HCT116 (cell line): ENCODE measurements around the gene BACH1. TPM values are rescaled to one million over a fixed set of nuclear protein-coding genes. Genes with fewer than 3 reads are reported as not detected.

Experiments
- ATAC-seq: fragments of 200-7000 bp; cut with Tn5 transposase; 2 replicates; pipeline ENCODE4 v1.9.1; 2020; ENCODE audit warnings: mild to moderate bottlenecking, moderate library complexity
- BruUV-seq: library from RNA; stranded (reverse); fragments of 400-500 nt; replicated peaks from 2 replicates; lab custom pipeline; 2021; lab: Mats Ljungman, UMichigan
- CTCF ChIA-PET: fragments of 300-600 bp; sonication (Branson Sonifier 250); formaldehyde crosslinking; loops from one replicate; lab custom pipeline; 2021; ENCODE audit warnings: antibody characterized with exemption; lab: Charles Lee
- POLR2A ChIA-PET: fragments of 300-600, 350-600 bp; sonication (Branson Sonifier 250); formaldehyde crosslinking; loops from one replicate; lab custom pipeline; 2021; ENCODE audit warnings: antibody characterized with exemption; lab: Charles Lee
- RAD21 ChIA-PET, 2 experiments: fragments of 300-600 bp; sonication (Branson Sonifier 250); formaldehyde crosslinking; loops; one replicate each; lab custom pipeline; 2023; ENCODE audit warnings: low total read pairs in 2 of 2; ENCODE audit not compliant: uncharacterized antibody in 2 of 2, unreplicated experiment in 2 of 2, low non-redundant PET in 1 of 2; lab: Charles Lee
- DNase-seq: peaks from one replicate; pipeline ENCODE4 v3.0.0-alpha.2; 2010; ENCODE audit warnings: low read depth, low spot score
- H2AFZ ChIP-seq: fragments of 200-600 bp; shearing (Covaris generic), sonication (generic); 2 replicates; pipeline ENCODE4 v1.6.1; 2017; ENCODE audit warnings: low read depth, mixed run types, mixed read lengths, antibody characterized with exemption, low read length; ENCODE audit not compliant: poor library complexity, severe bottlenecking
- H3K27ac ChIP-seq: 2 replicates; pipeline ENCODE4 v1.5.1; 2012; ENCODE audit warnings: low read depth, low read length
- H3K27me3 ChIP-seq: fragments of 200-600 bp; sonication (generic); 2 replicates; pipeline ENCODE4 v1.6.1; 2016; ENCODE audit warnings: mixed run types, low read length, mixed read lengths; ENCODE audit not compliant: insufficient read depth
- H3K36me3 ChIP-seq, 2 experiments: fragments of 200-500 bp in 1 of 2; fragments of 200-600 bp in 1 of 2; sonication (Bioruptor generic) in 1 of 2; sonication (generic) in 1 of 2; 2 replicates each; pipeline versions ENCODE4 v1.5.1 to v1.6.1; 2014 to 2016; ENCODE audit warnings: low read length in 2 of 2, inconsistent platforms in 1 of 2, mixed read lengths in 1 of 2, mixed run types in 1 of 2; ENCODE audit not compliant: insufficient read depth in 2 of 2, control insufficient read depth in 1 of 2
- H3K4me1 ChIP-seq, 2 experiments: fragments of 200-600 bp in 1 of 2; sonication (generic) in 1 of 2; 2 replicates each; pipeline versions ENCODE4 v1.5.1 to v1.6.1; 2012 to 2017; ENCODE audit warnings: low read length in 2 of 2, inconsistent platforms in 1 of 2, mild to moderate bottlenecking in 1 of 2, mixed read lengths in 1 of 2, mixed run types in 1 of 2, moderate library complexity in 1 of 2; ENCODE audit not compliant: insufficient read depth in 2 of 2, control insufficient read depth in 1 of 2
- H3K4me2 ChIP-seq: fragments of 200-600 bp; sonication (generic); 2 replicates; pipeline ENCODE4 v1.6.1; 2017; ENCODE audit warnings: mixed run types, low read length, mixed read lengths
- H3K4me3 ChIP-seq, 2 experiments: fragments of 200-600 bp in 1 of 2; sonication (generic) in 1 of 2; replicated peaks in 1 of 2; 2 replicates each; pipeline ENCODE4 v1.5.1; 2011 to 2016; ENCODE audit warnings: low read length in 2 of 2, control low read depth in 1 of 2, low read depth in 1 of 2, mild to moderate bottlenecking in 1 of 2, mixed read lengths in 1 of 2, mixed run types in 1 of 2
- H3K79me2 ChIP-seq: fragments of 200-600 bp; sonication (generic); 2 replicates; pipeline ENCODE4 v1.6.1; 2017; ENCODE audit warnings: mild to moderate bottlenecking, mixed run types, low read length, moderate library complexity, mixed read lengths; ENCODE audit not compliant: insufficient read depth
- H3K9ac ChIP-seq: fragments of 200-600 bp; sonication (generic); 2 replicates; pipeline ENCODE4 v1.6.1; 2016; ENCODE audit warnings: low read length, mixed read lengths
- H3K9me2 ChIP-seq: fragments of 200-600 bp; sonication (generic), shearing (Covaris generic); 2 replicates; pipeline ENCODE4 v1.6.1; 2017; ENCODE audit warnings: mixed run types, mild to moderate bottlenecking, moderate library complexity; ENCODE audit not compliant: insufficient read depth
- H3K9me3 ChIP-seq, 2 experiments: fragments of 200-500 bp in 1 of 2; fragments of 200-600 bp in 1 of 2; sonication (Bioruptor generic) in 1 of 2; sonication (generic) in 1 of 2; 2 replicates each; pipeline ENCODE4 v1.6.1; 2014 to 2017; ENCODE audit warnings: low read length in 2 of 2, mixed read lengths in 2 of 2, inconsistent platforms in 1 of 2, low read depth in 1 of 2, mild to moderate bottlenecking in 1 of 2, mixed run types in 1 of 2, moderate library complexity in 1 of 2; ENCODE audit not compliant: control insufficient read depth in 1 of 2, insufficient read depth in 1 of 2
- H4K20me1 ChIP-seq: fragments of 200-600 bp; sonication (generic), shearing (Covaris generic); 2 replicates; pipeline ENCODE4 v1.6.1; 2017; ENCODE audit warnings: mixed run types, mild to moderate bottlenecking, moderate library complexity; ENCODE audit not compliant: insufficient read depth
- CBX3 ChIP-seq: IDR thresholded peaks from 2 replicates; pipeline ENCODE4 v1.6.1; 2012; ENCODE audit warnings: low read depth
- EGR1 ChIP-seq: IDR thresholded peaks from 2 replicates; pipeline ENCODE4 v1.6.1; 2012; ENCODE audit warnings: low read depth
- EZH2 ChIP-seq: fragments of 200-600 bp; sonication (generic); IDR thresholded peaks from 2 replicates; pipeline ENCODE4 v1.6.1; 2017; ENCODE audit warnings: antibody characterized with exemption, mixed run types
- MAX ChIP-seq: IDR thresholded peaks from 2 replicates; pipeline ENCODE4 v1.6.1; 2012
- POLR2AphosphoS5 ChIP-seq: IDR thresholded peaks from 2 replicates; pipeline ENCODE4 v1.6.1; 2011; ENCODE audit warnings: mild to moderate bottlenecking, low read depth, low read length, moderate library complexity
- REST ChIP-seq: IDR thresholded peaks from 2 replicates; pipeline ENCODE4 v1.6.1; 2012; ENCODE audit warnings: low read depth
- SP1 ChIP-seq: IDR thresholded peaks from 2 replicates; pipeline ENCODE4 v1.6.1; 2012; ENCODE audit warnings: low read depth
- TCF7L2 ChIP-seq: IDR thresholded peaks from 2 replicates; pipeline ENCODE4 v1.7.0; 2011; ENCODE audit warnings: borderline replicate concordance, inconsistent platforms; ENCODE audit not compliant: insufficient read depth, insufficient read length; ENCODE audit errors: extremely low read depth
- YY1 ChIP-seq: IDR thresholded peaks from 2 replicates; pipeline ENCODE4 v1.6.1; 2011; ENCODE audit warnings: low read length, low read depth, moderate library complexity, mild to moderate bottlenecking; ENCODE audit not compliant: insufficient replicate concordance; ENCODE audit errors: extremely low read depth
- ZFX ChIP-seq: fragments of 450-650 bp; IDR thresholded peaks from 2 replicates; pipeline ENCODE4 v1.6.1; 2017
- ZNF274 ChIP-seq: fragments of 200-500 bp; sonication (Bioruptor generic); IDR thresholded peaks from 2 replicates; pipeline ENCODE4 v1.6.1; 2014; ENCODE audit warnings: mild to moderate bottlenecking, low read depth, low read length, inconsistent platforms
- intact Hi-C: fragments of 100-400 bp; cut with micrococcal nuclease; formaldehyde crosslinking; loops from 2 replicates; pipeline ENCODE4 v1.10.0; 2022
- total RNA-seq: library from RNA; stranded (reverse); gene quantifications from one replicate; pipeline ENCODE4 v1.2.1, GENCODE V29; 2021; ENCODE audit not compliant: unreplicated experiment
- TF ChIP-seq, protein P1 (sequence below): IDR thresholded peaks from 2 replicates; pipeline ENCODE4 v1.6.1; 2012
- TF ChIP-seq, protein P2 (sequence below): IDR thresholded peaks from 2 replicates; pipeline ENCODE4 v1.6.1; 2011; ENCODE audit warnings: mild to moderate bottlenecking, low read length, moderate library complexity; ENCODE audit not compliant: insufficient replicate concordance; ENCODE audit errors: extremely low read depth

Gene BACH1
- total RNA-seq, 1 experiment from 2014 or later = 28.4 TPM

GRCh38 chr21:29378832-29379231 is 80.1 kb downstream of the BACH1 start:
- DNase-seq = no peak

GRCh38 chr21:29379517-29380054 is 80.9 kb downstream of the BACH1 start:
- ATAC-seq (no peak), DNase-seq (no peak)
- Histone ChIP-seq H3K79me2 (no peaks in the 10 kb centered on the region), H3K9ac (no peak overlapping the region), H3K4me2 (no peak overlapping the region), H3K27ac (no peak overlapping the region), H3K27me3 (no peaks in the 10 kb centered on the region), H3K9me3 (no peaks in the 10 kb centered on the region), H3K4me1 (peaks cover 5 to 11% of the 10 kb centered on the region in 2 experiments; a peak in 2 of 4 replicates), H4K20me1 (no peaks in the 10 kb centered on the region), H3K36me3 (no peaks in the 10 kb centered on the region), H2AFZ (no peak overlapping the region), H3K4me3 (no peak overlapping the region), H3K9me2 (no peaks in the 10 kb centered on the region)
- POLR2A ChIA-PET = no interaction called here
- RAD21 ChIA-PET = no interaction called here
- no TSS peak for BruUV-seq
- CTCF ChIA-PET = interaction anchor here (1.0 to 1.2 kb wide), 2 partner anchors 215 to 289 kb away, joined by 3 read pairs; no protein-coding TSS in a partner anchor
- intact Hi-C loops = loop anchor here (10.0 kb wide), 1 partner anchor 1705 kb away; no protein-coding TSS in a partner anchor
- TF ChIP-seq MAX (no peak), POLR2AphosphoS5 (no peak), SP1 (no peak), EGR1 (no peak), ZFX (no peak), YY1 (no peak), ZNF274 (no peak), CBX3 (no peak), REST (no peak), TCF7L2 (no peak), EZH2 (no peak)
- TF ChIP-seq, protein P1, sequence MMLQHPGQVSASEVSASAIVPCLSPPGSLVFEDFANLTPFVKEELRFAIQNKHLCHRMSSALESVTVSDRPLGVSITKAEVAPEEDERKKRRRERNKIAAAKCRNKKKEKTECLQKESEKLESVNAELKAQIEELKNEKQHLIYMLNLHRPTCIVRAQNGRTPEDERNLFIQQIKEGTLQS = no peak
- TF ChIP-seq, protein P2, sequence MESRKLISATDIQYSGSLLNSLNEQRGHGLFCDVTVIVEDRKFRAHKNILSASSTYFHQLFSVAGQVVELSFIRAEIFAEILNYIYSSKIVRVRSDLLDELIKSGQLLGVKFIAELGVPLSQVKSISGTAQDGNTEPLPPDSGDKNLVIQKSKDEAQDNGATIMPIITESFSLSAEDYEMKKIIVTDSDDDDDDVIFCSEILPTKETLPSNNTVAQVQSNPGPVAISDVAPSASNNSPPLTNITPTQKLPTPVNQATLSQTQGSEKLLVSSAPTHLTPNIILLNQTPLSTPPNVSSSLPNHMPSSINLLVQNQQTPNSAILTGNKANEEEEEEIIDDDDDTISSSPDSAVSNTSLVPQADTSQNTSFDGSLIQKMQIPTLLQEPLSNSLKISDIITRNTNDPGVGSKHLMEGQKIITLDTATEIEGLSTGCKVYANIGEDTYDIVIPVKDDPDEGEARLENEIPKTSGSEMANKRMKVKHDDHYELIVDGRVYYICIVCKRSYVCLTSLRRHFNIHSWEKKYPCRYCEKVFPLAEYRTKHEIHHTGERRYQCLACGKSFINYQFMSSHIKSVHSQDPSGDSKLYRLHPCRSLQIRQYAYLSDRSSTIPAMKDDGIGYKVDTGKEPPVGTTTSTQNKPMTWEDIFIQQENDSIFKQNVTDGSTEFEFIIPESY = no peak

More at GRCh38 chr21:29378832-29379231, 80.1 kb downstream of the BACH1 start:
- intact Hi-C loops = loop anchor here (10.0 kb wide), 1 partner anchor 1706 kb away; no protein-coding TSS in a partner anchor
- no peak overlapping the region for H3K4me2 ChIP-seq
- H3K27ac ChIP-seq = no peak overlapping the region
- peaks cover 5 to 11% of the 10 kb centered on the region in 2 experiments; a peak in 2 of 4 replicates for H3K4me1 ChIP-seq
- no peaks in the 10 kb centered on the region for H3K36me3 ChIP-seq
- POLR2A ChIA-PET = no interaction called here
- BruUV-seq = no TSS peak
- no peaks in the 10 kb centered on the region for H3K9me2 ChIP-seq
- H3K4me3 ChIP-seq = no peak overlapping the region
- no peaks in the 10 kb centered on the region for H3K27me3 ChIP-seq
- no peak for ATAC-seq
- no peaks in the 10 kb centered on the region for H3K9me3 ChIP-seq
- no peaks in the 10 kb centered on the region for H3K79me2 ChIP-seq
- H3K9ac ChIP-seq = no peak overlapping the region
- RAD21 ChIA-PET = no interaction called here
- H4K20me1 ChIP-seq = no peaks in the 10 kb centered on the region
- CTCF ChIA-PET = interaction anchor here (1.0 kb wide), 1 partner anchor 214 kb away, joined by 3 read pairs; no protein-coding TSS in a partner anchor
- no peak overlapping the region for H2AFZ ChIP-seq
- no peak for TF ChIP-seq POLR2AphosphoS5
- TF ChIP-seq, all 23 proteins: peak for 0
